Kidney epithelial cell (primary cell): ENCODE data around the gene GARNL3. TPM values are rescaled to one million over a fixed set of nuclear protein-coding genes. Genes with fewer than 3 reads are reported as not detected.

Experiments
- DNase-seq: peaks from one replicate; pipeline ENCODE4 v3.0.0-alpha.2; 2010; ENCODE audit warnings: low read depth
- H3K27me3 ChIP-seq: 2 replicates; pipeline ENCODE4 v1.6.0; 2011; ENCODE audit warnings: low read length; ENCODE audit not compliant: control insufficient read depth, insufficient read depth
- H3K36me3 ChIP-seq: 2 replicates; pipeline ENCODE4 v1.5.1; 2011; ENCODE audit warnings: low read length; ENCODE audit not compliant: control insufficient read depth, insufficient read depth
- H3K4me3 ChIP-seq: 2 replicates; pipeline ENCODE4 v1.5.1; 2011; ENCODE audit warnings: low read depth, mild to moderate bottlenecking, control low read depth, low read length
- total RNA-seq: library from RNA; depleted of rRNA; stranded (reverse); fragments of >200 nt; gene quantifications from 2 replicates; pipeline ENCODE4 v1.2.3, GENCODE V29; 2015
- TF ChIP-seq, protein P1 (sequence below): IDR thresholded peaks from 2 replicates; pipeline ENCODE4 v1.5.1; 2011; ENCODE audit warnings: mild to moderate bottlenecking, moderate library complexity, low read length, control low read depth, inconsistent platforms; ENCODE audit not compliant: insufficient read depth, poor library complexity, severe bottlenecking

GARNL3 gene
- total RNA-seq, 1 donor from 2014 or later, result 5.3 TPM

DNA sequence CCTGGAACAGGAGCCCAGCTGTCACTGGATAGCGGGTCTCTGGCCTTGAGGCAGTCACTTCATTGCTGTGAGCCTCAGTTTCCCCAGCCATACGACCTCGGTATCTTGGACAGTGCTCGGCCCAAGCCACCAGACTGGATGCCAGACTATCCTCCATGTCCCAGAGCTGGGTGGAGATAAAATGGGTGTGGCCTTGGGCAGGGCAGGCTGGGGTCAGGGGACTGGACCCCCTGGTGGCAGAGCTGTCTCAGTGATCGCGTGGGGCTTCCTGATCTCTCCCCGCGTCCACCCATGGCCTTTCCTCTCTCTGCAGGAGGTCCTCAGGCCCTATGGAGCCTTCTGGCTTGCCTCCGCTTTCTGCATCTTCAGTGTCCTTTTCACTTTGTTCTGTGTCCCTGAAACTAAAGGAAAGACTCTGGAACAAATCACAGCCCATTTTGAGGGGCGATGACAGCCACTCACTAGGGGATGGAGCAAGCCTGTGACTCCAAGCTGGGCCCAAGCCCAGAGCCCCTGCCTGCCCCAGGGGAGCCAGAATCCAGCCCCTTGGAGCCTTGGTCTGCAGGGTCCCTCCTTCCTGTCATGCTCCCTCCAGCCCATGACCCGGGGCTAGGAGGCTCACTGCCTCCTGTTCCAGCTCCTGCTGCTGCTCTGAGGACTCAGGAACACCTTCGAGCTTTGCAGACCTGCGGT lies 142.4 kb downstream of the GARNL3 start:
- TF ChIP-seq, protein P1, sequence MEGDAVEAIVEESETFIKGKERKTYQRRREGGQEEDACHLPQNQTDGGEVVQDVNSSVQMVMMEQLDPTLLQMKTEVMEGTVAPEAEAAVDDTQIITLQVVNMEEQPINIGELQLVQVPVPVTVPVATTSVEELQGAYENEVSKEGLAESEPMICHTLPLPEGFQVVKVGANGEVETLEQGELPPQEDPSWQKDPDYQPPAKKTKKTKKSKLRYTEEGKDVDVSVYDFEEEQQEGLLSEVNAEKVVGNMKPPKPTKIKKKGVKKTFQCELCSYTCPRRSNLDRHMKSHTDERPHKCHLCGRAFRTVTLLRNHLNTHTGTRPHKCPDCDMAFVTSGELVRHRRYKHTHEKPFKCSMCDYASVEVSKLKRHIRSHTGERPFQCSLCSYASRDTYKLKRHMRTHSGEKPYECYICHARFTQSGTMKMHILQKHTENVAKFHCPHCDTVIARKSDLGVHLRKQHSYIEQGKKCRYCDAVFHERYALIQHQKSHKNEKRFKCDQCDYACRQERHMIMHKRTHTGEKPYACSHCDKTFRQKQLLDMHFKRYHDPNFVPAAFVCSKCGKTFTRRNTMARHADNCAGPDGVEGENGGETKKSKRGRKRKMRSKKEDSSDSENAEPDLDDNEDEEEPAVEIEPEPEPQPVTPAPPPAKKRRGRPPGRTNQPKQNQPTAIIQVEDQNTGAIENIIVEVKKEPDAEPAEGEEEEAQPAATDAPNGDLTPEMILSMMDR, result no peak
- Histone ChIP-seq H3K27me3 (no peaks in the 10 kb centered on the region), H3K36me3 (peaks cover 4% of the 10 kb centered on the region), H3K4me3 (no peak overlapping the region)
- no peak for DNase-seq

- H3K27me3 ChIP-seq, result no peaks in the 10 kb centered on the region
- H3K4me3 ChIP-seq, result no peak overlapping the region
- DNase-seq, result no peak
- TF ChIP-seq, protein P1, result no peak
- peaks cover 4% of the 10 kb centered on the region for H3K36me3 ChIP-seq
Observed at GRCh38 chr9:127407492-127407843, 142.9 kb downstream of the GARNL3 start.

DNA sequence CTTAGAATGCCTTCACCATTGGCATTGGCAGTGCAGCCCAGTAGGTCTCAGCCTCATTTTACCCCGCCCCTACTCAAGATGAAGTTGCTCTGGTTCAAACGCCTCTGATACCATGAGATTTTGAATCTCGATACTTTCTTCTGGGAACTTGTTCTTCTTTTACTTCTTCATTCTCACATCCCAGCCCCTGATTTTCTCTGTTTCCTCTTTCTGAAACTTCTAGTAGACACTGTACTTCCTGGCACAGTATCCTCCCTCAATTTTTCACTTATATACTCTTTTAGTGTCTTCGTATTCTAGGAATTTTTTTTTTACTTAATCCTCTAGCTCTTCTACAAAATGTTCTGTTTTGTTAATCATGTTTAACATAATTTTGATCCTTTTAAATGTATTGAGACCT lies 146.5 kb downstream of the GARNL3 start:
- Histone ChIP-seq H3K36me3 (no peaks in the 10 kb centered on the region), H3K27me3 (no peaks in the 10 kb centered on the region), H3K4me3 (no peak overlapping the region)
- TF ChIP-seq, protein P1, result no peak
- DNase-seq, result no peak

DNA sequence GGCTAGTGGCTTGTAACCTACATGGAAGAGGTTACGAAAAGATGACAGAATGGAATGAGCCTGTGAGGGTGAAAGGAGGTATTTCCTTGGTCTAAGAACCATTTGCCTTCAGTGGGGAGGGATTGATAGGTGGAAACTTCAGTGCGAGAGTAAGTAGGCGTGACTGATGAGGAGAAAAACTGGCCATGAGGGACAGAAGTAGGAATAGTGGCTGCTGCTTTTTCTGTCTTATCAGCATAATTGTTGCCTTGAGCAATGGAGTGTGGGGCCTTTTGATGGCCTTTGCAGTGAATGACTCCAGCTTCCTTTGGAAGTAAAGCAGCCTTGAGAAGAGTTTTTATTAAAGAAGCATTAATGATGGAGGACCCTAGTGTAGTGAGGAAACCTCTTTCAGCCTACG lies 150.6 kb downstream of the GARNL3 start:
- TF ChIP-seq, protein P1, result no peak
- Histone ChIP-seq H3K27me3 (no peaks in the 10 kb centered on the region), H3K36me3 (no peaks in the 10 kb centered on the region), H3K4me3 (no peak overlapping the region)
- DNase-seq, result no peak

DNA sequence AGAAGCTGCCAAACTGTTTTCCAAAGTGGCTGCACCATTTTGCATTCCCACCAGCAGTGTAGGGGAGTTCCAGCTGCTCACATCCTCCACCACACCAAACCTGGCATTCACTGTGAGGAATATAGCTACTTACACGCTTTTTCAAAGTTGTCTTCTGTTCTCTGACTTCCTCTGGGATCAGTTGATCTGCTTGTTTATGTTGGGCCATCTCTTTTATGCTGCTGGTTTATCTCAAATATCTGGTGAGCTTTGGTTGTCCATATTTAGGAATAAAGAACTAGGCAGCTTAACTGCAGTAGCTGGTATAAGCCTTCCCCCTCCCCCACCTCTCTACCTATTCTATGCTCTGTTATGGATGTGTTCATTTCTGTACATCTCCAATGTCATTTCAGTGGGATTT lies 151.1 kb downstream of the GARNL3 start:
- H3K27me3 ChIP-seq, result no peaks in the 10 kb centered on the region
- H3K4me3 ChIP-seq, result no peak overlapping the region
- no peak for DNase-seq
- no peaks in the 10 kb centered on the region for H3K36me3 ChIP-seq
- TF ChIP-seq, protein P1, result no peak
